Neutrophil (primary cell): ENCODE results near the gene CAPN11.
A peak's percentile ranks its signal among the peaks of the same experiment; 100 is the strongest.

Experiments
- H3K27ac ChIP-seq: fragments of 200-600 bp; sonication (generic); 2 replicates; pipeline ENCODE4 v1.5.1; 2016; ENCODE audit warnings: mild to moderate bottlenecking, moderate library complexity
- H3K27me3 ChIP-seq: fragments of 200-600 bp; sonication (generic); 2 replicates; pipeline ENCODE4 v1.6.0; 2016; ENCODE audit warnings: mild to moderate bottlenecking
- H3K36me3 ChIP-seq: fragments of 200-600 bp; sonication (generic); 2 replicates; pipeline ENCODE4 v1.5.1; 2017
- H3K4me1 ChIP-seq, 2 experiments: fragments of 200-600 bp in 1 of 2; sonication (generic) in 1 of 2; 1 replicate in 1 of 2; 2 replicates in 1 of 2; pipeline versions ENCODE4 v1.5.1 to v1.6.1; 2013 to 2016; ENCODE audit warnings: low read depth in 1 of 2, low read length in 1 of 2, mild to moderate bottlenecking in 1 of 2, moderate library complexity in 1 of 2; ENCODE audit not compliant: control insufficient read depth in 1 of 2, insufficient read depth in 1 of 2
- H3K4me3 ChIP-seq, 2 experiments: fragments of 200-600 bp in 1 of 2; sonication (generic) in 1 of 2; 1 replicate in 1 of 2; 2 replicates in 1 of 2; pipeline ENCODE4 v1.5.1; 2013 to 2016; ENCODE audit warnings: low read depth in 1 of 2, low read length in 1 of 2, mild to moderate bottlenecking in 1 of 2, moderate library complexity in 1 of 2
- H3K9me3 ChIP-seq: fragments of 200-600 bp; sonication (generic); 2 replicates; pipeline ENCODE4 v1.5.1; 2016
- CTCF ChIP-seq: fragments of 200-600 bp; sonication (generic); IDR thresholded peaks from 2 replicates; pipeline ENCODE4 v1.5.1; 2016; ENCODE audit warnings: antibody characterized with exemption

CAPN11 gene

DNA sequence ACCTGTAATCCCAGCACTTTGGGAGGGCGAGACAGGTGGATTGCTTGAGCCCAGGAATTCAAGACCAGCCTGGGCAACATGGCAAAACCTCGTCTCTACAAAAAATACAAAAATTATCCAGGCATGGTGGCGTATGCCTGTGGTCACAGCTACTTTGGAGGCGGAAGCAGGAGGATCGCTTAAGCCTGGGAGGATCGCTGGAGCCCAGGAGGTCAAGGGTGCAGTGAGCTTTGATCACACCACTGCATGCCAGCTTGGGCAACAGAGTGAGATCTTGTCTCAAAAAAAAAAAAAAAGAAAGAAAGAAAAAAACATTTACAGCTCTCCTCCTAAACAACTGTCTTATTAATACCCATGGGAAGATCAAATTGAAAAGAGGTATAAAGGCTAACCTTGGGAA lies 49.3 kb downstream of the CAPN11 start:
- TF ChIP-seq CTCF: no peak
- Histone ChIP-seq H3K27me3 (no peaks in the 10 kb centered on the region), H3K9me3 (no peaks in the 10 kb centered on the region), H3K27ac (no peak overlapping the region), H3K36me3 (no peaks in the 10 kb centered on the region), H3K4me1 (peaks cover 15 to 16% of the 10 kb centered on the region in 2 experiments), H3K4me3 (no peak overlapping the region)

DNA sequence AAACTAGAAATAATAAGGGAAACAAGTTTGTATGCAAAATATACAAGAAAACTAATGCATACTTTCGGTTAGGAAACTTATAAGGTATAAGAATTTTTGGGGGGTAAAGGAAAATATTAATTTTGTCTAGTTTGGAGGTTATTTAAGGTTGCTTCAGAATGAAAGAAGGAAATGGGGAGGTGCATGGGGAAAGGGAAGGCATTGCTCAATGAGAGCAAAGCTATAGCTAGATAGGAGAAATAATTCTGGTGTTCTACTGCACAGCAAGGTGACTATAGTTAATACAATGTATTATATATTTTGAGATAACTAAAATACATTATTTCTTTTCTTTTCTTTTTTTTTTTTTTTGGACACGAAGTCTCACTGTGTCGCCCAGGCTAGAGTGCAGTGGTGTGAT lies 52.7 kb downstream of the CAPN11 start:
- Histone ChIP-seq H3K27ac (peak overlapping the region; percentile 9), H3K9me3 (no peaks in the 10 kb centered on the region), H3K4me1 (peaks cover 15 to 16% of the 10 kb centered on the region in 2 experiments), H3K36me3 (no peaks in the 10 kb centered on the region), H3K4me3 (no peak overlapping the region), H3K27me3 (no peaks in the 10 kb centered on the region)
- no peak for TF ChIP-seq CTCF

DNA sequence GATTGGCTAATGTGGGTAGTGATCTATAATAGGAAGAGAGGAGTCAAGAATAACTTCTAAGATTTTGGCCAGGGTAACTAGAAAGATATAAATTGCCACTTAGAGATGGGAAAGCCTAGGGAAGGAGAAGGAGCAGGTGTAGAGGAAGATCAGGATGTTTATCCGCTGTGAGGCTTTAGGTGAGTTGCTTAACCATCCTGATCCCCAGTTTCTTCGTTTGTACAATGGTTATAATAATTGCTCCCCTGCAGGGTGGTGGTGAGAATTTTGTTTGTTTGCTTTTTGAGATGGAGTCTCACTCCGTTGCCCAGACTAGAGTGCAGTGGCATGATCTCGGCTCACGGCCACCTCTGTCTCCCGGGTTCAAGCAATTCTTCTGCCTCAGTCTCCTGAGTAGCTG lies 55.7 kb downstream of the CAPN11 start:
- Histone ChIP-seq H3K4me3 (no peak overlapping the region), H3K36me3 (no peaks in the 10 kb centered on the region), H3K4me1 (peaks cover 28 to 30% of the 10 kb centered on the region in 2 experiments), H3K9me3 (no peaks in the 10 kb centered on the region), H3K27me3 (no peaks in the 10 kb centered on the region), H3K27ac (no peak overlapping the region)
- no peak for TF ChIP-seq CTCF

DNA sequence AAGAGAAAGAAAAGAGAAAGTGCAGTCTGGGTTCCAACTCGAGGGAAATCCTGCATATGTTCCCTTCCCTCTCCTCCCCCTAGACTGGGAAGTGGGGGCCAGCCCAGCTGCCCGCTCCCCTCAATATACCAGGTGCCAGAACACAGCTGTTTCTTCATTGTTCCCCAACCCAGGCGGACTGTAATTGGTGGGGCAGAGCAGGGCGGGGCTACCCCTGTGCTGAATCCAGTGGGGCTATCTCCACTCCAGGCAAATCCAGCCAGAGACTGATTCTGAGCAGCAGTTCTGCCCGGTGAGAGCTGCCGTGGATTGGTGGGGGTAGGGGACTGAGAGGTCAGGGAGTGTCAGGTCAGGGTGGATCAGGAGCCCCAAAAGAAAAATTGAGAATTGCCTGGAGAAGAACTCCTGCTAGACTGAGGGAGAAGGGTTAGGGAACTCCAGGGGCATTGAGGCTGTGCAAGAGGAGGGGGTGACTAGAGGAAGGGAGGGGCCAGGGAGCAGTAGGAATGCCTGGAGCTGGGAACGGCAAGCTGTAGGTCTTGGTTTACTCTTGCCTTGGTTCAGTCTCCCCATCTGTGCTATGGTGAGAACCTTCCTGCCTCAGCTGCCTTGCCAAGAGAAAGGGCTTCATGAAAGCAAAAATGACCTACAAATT lies 58.2 kb downstream of the CAPN11 start, which contains the start of gene MYMX:
Gene MYMX, plus strand, starts transcription at position 250 of the 655 bp plus-strand sequence. CDS start 546 bp downstream, outside the sequence.
- no peaks in the 10 kb centered on the region for H3K9me3 ChIP-seq
- H3K4me1 ChIP-seq: peaks cover 26 to 27% of the 10 kb centered on the region in 2 experiments
- no peak for TF ChIP-seq CTCF
- H3K4me3 ChIP-seq: no peak within 1 kb of the TSS
- H3K27ac ChIP-seq: no peak within 1 kb of the TSS
- H3K27me3 ChIP-seq: no peaks in the 10 kb centered on the region
- H3K36me3 ChIP-seq: no peaks in the 10 kb centered on the region

GRCh38 chr6:44217332-44218143 lies 58.9 kb downstream of the CAPN11 start:
- no peaks in the 10 kb centered on the region for H3K27me3 ChIP-seq
- TF ChIP-seq CTCF: no peak
- H3K4me3 ChIP-seq: no peak overlapping the region
- H3K27ac ChIP-seq: no peak overlapping the region
- H3K4me1 ChIP-seq: peaks cover 25 to 27% of the 10 kb centered on the region in 2 experiments
- H3K36me3 ChIP-seq: no peaks in the 10 kb centered on the region
- H3K9me3 ChIP-seq: no peaks in the 10 kb centered on the region
